IPS-15b (cell line): ENCODE results near the gene RHOB.
"Not testable (repeated sequence)": the region's sequence is repeated elsewhere in the genome, so short reads cannot be mapped to it uniquely, and the experiment has no call there.

Experiments
- H3K27me3 ChIP-seq: one replicate; pipeline ENCODE4 v1.6.1; 2013; ENCODE audit warnings: low read length; ENCODE audit not compliant: control insufficient read depth, insufficient read depth
- H3K36me3 ChIP-seq: one replicate; pipeline ENCODE4 v1.6.1; 2013; ENCODE audit warnings: low read length; ENCODE audit not compliant: control insufficient read depth, insufficient read depth
- H3K4me1 ChIP-seq: one replicate; pipeline ENCODE4 v1.6.1; 2013; ENCODE audit warnings: mild to moderate bottlenecking, low read length; ENCODE audit not compliant: control insufficient read depth, insufficient read depth
- H3K4me3 ChIP-seq: one replicate; pipeline ENCODE4 v1.5.1; 2013; ENCODE audit warnings: low read depth, low read length
- H3K9ac ChIP-seq: one replicate; pipeline ENCODE4 v1.6.1; 2013; ENCODE audit warnings: low read depth, mild to moderate bottlenecking, low read length
- H3K9me3 ChIP-seq: one replicate; pipeline ENCODE4 v1.6.1; 2013; ENCODE audit warnings: mild to moderate bottlenecking, low read length; ENCODE audit not compliant: control insufficient read depth, insufficient read depth

Gene RHOB

DNA sequence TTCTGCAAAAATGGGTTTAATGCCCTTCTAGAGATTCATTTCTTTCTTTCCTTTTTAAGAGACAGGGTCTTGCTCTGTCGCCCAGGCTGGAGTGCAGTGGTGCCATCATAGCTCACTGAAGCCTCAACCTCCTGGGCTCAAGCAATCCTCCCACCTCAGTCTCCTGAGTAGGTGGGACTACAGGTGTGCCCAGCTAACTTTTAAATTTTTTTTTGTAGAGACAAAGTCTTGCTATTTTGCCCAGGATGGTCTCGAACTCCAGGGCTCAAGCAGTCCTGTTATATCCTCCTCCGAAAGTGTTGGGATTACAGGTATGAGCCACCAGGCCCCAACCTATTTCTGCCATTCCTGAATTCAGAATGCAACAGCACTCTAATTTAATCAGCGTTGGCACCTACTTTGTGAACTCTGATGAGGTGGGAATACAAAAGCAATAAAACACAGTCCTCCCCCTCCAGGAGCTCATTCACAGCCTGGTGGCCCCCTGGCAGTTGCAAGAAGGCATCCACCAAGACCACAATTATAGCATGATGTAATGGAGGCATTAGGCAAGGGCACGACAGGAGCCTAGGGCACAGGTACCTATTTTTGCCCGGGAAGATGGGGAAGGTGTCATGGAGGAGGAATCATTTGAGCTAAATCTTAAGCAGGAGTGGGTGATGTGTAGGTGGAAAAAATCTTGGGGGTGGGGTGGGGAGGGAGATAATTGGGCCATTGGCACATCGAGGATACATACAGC is 5.1 kb downstream of the RHOB start:
- peaks cover 74% of the 10 kb centered on the region for H3K27me3 ChIP-seq
- peaks cover 23% of the 10 kb centered on the region for H3K4me1 ChIP-seq

DNA sequence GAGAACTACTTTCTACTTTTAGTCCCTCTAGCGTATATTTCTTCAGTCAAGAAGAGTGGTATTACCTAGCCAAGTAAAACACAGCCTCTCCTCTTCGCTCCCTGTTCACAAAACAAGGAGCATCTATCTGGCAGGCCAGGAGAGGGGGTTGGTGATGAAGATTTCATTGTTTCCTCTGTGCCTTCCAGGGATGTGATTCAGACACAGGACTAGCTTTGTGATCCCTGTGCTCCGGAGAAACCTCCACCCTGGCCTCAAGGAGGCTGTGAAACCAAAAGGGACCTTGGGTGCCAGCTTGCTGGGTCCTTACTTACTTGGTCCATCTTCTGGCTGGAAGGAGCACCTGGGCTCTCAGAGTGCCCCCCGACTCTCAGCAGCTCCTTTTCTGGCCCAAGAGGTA is 5.7 kb downstream of the RHOB start:
- no peaks in the 10 kb centered on the region for H3K36me3 ChIP-seq
- H3K27me3 ChIP-seq: peaks cover 74% of the 10 kb centered on the region
- no peak overlapping the region for H3K4me3 ChIP-seq
- H3K9me3 ChIP-seq: no peaks in the 10 kb centered on the region
- H3K4me1 ChIP-seq: peaks cover 23% of the 10 kb centered on the region
- no peak overlapping the region for H3K9ac ChIP-seq

More for the DNA sequence above, 5.1 kb downstream of the RHOB start:
- no peak overlapping the region for H3K9ac ChIP-seq
- H3K9me3 ChIP-seq: no peaks in the 10 kb centered on the region
- H3K36me3 ChIP-seq: no peaks in the 10 kb centered on the region
- H3K4me3 ChIP-seq: no peak overlapping the region

DNA sequence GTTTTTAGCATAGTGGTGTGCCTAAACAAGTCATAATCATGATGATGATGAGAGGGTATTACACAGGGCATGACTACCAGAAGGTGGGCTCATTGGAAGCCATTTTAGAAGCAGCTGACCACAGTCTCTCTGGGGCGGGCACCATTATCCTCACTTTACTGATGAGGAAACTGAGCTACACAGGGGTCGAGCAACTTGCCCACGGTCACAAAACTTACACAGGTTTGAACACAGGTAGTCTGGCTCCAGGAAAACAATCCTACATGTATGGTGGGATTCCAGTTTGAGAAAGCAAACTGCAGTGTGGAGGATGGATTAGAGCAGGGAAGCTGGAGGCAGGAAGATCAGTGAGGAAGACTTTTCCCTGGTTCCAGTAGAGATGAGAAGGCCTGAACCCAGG is 6.2 kb downstream of the RHOB start:
- H3K9me3 ChIP-seq: no peaks in the 10 kb centered on the region
- no peak overlapping the region for H3K9ac ChIP-seq
- H3K27me3 ChIP-seq: peaks cover 68% of the 10 kb centered on the region
- H3K4me3 ChIP-seq: no peak overlapping the region
- peaks cover 23% of the 10 kb centered on the region for H3K4me1 ChIP-seq
- H3K36me3 ChIP-seq: no peaks in the 10 kb centered on the region

DNA sequence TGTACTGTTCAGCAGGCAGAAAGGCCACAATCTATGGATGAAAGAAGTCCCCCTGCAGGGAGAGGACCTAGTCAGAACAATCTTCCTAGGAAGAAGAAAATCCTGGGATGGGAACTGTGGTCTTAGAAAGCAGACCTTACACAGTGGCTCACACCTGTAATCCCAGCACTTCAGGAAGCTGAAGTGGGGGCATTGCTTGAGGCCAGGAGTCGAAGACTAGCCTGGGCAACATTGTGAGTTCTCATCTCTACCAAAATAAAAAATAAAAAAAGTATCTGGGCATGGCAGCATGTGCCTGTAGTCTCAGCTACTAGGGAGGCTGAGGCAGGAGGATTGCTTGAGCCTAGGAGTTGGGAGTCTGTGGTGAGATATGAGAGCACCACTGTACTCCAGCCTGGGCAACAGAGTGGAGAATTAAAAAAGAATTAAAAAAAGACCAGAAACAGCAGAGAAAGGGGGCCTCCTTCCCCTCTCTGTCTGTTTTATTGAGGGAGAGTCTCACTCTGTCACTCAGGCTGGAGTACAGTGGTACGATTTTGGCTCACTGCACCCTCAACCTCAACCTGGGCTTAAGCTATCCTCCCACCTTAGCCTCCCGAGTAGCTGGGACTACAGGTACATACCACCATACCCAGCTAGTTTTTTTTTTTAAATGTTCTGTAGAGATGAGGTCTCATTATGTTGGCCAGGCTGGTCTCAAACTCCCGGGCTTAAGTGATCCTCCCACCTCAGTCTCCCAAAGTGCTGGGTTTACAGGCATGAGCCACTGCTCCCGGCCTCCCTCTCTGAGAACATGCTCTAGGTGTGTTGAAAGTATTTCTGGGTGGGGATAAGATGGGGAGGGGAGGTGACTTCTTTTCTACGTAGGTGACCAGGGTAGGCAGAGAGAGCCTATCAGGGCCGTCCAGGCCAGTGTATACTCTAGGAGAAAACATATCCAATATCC is 7.4 kb downstream of the RHOB start:
- Histone ChIP-seq H3K36me3 (no peaks in the 10 kb centered on the region), H3K27me3 (peaks cover 58% of the 10 kb centered on the region), H3K4me1 (peaks cover 20% of the 10 kb centered on the region), H3K4me3 (no peak overlapping the region), H3K9me3 (no peaks in the 10 kb centered on the region), H3K9ac (no peak overlapping the region)

DNA sequence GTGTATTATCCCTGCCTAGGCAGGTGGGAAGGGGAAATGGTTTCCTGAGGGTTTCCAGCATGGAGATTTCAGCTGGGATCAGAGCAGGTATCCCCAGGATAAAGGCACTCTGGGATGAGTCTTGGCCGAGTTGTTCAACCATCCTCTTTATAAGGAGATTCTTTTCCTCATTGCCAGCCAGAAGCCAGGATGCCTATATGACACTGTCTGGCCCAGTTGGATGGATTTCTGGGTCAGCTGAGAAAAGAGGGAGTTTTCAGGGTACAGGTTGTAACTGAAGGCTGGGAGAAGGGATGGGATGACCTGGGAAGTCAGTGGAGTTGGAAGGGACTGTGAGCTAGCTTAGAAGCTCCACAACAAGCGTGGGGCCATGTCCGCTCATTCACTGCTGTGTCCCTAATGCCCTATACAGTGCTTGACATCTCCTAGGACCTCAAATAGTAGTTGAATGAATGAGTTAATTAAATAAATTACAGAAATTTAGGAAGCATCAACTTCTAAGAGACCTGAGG is 8.3 kb downstream of the RHOB start:
- no peaks in the 10 kb centered on the region for H3K9me3 ChIP-seq
- H3K27me3 ChIP-seq: peaks cover 54% of the 10 kb centered on the region
- no peak overlapping the region for H3K4me3 ChIP-seq
- no peak overlapping the region for H3K9ac ChIP-seq
- H3K4me1 ChIP-seq: peaks cover 13% of the 10 kb centered on the region
- H3K36me3 ChIP-seq: no peaks in the 10 kb centered on the region

DNA sequence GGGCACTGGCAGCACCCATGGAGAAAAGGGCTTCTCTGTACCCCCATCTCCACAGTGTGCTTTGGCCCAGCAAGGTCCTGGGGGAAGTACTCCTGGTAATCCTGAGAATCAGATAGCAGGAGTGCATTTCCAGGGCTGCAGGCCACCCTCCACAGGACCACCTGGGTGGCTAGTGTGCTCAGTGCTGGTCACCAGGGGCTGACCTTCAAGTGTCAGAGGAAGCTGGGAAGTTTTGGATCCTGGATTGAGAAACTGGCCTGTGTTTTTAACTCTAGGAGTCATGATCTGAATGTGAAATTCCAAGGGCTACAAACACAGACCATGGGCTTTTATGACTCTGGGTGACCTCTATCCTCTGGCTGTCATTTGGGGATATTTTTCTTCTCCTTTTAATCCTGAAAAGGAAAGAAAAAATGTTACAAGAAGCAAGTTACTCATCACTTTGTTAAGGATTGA is 9.3 kb downstream of the RHOB start:
- Histone ChIP-seq H3K4me3 (no peak overlapping the region), H3K9me3 (no peaks in the 10 kb centered on the region), H3K4me1 (peaks cover 3% of the 10 kb centered on the region), H3K36me3 (no peaks in the 10 kb centered on the region), H3K27me3 (peaks cover 49% of the 10 kb centered on the region), H3K9ac (no peak overlapping the region)

DNA sequence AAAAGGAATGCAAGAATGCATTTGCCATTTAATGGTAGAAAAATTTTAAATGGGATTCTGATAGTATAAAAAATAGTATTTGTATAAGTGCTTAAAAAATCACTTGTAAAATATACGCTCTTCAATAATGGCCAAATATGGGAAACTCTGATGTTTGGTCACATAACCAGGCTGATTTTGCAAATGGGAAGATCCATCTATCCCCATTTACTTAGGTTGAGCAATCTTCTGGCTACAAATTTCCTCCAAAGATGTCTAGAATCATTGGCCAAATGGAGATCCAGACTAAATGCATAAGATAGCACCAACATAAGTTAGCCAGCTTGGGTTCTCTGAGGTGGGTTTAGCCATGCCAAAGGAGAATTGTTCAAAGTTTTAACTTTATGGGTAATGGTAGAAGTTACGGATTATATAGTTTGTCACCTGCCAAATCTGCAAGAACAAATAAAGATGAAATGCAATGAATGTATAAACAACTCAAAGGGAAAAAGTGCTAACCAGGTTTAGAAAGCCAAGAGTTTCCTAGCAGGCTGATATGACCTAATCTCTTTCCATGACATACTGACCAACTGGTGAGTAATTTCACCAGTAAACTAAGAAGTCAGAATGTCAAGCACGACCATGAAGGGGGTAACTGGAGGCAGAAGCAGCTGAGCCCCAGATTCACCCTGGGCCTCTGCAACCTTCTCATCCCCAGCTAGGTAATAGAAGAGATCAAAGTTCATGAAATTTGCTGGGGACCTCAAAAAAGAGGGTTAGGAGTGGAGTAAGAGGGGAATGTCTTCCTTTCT is 10.0 kb downstream of the RHOB start:
- Histone ChIP-seq H3K36me3 (no peaks in the 10 kb centered on the region), H3K9ac (no peak overlapping the region), H3K27me3 (peaks cover 42% of the 10 kb centered on the region), H3K4me3 (no peak overlapping the region), H3K4me1 (no peaks in the 10 kb centered on the region), H3K9me3 (no peaks in the 10 kb centered on the region)

DNA sequence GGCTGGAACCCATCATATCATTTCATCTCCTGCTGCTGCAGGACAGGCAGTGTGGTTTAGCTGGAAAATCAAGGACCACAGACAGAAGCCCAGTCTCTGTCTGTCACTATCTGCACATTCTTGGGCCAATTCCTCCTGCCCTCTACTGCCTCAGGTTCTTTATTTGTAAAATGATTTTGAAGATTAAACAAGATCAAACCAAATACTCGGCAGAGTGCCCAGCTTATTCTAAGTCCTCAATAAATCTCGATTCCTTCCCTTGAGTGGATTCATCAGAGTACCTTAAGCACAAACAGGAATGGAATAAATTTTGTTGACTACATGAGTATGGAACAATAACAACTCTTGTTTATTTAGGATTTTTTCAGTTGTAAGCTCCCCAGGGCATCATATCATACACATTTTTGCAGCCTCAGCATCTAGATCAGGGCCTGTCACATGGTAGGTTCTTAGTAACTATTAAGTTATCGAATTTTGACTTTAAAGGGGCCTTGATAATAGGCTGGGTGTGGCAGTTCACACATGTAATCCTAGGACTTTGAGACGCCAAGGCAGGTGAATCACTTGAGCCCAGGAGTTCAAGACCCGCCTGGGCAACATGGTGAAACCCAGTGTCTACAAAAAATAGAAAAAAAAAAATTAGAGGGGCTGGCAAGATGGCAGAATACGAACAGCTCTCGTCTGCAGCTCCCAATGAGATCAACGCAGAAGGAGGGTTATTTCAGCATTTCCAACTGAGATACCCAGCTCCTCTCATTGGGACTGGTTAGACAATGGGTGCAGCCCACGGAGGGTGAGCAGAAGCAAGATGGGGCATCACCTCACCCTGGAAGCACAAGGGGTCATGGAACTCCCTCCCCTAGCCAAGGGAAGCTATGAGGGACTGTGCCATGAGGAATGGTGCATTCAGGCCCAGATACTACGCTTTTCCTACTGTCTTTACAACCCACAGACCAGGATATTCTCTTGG is 11.1 kb downstream of the RHOB start:
- Histone ChIP-seq H3K4me3 (no peak overlapping the region), H3K9me3 (no peaks in the 10 kb centered on the region), H3K4me1 (no peaks in the 10 kb centered on the region), H3K36me3 (no peaks in the 10 kb centered on the region), H3K27me3 (peaks cover 31% of the 10 kb centered on the region), H3K9ac (no peak overlapping the region)

DNA sequence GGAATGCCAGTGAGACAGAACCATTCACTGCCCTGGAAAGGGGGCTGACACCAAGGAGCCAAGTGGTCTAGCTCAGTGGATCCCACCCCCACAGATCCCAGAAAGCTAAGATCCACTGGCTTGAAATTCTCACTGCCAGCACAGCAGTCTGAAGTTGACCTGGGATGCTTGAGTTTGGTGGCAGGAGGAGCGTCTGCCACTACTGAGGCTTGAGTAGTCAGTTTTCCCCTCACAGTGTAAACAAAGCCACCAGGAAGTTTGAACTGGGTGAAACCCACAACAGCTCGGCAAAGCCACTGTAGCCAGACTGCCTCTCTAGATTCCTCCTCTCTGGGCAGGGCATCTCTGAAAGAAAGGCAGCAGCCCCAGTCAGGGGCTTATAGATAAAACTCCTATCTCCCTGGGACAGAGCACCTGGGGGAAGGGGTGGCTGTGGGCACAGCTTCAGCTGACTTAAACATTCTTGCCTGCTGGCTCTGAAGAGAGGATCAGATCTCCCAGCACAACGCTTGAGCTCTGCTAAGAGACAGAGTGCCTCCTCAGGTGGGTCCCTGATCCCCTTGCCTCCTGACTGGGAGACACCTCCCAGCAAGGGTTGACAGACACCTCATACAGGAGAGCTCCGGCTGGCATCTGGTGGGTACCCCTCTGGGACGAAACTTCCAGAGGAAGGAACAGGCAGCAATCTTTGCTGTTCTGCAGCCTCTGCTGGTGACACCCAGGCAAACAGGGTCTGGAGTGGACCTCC is 12.0 kb downstream of the RHOB start:
- not testable (repeated sequence) for H3K36me3 ChIP-seq, H3K9ac ChIP-seq, H3K4me3 ChIP-seq, H3K9me3 ChIP-seq, H3K4me1 ChIP-seq
- H3K27me3 ChIP-seq: peaks cover 22% of the 10 kb centered on the region

DNA sequence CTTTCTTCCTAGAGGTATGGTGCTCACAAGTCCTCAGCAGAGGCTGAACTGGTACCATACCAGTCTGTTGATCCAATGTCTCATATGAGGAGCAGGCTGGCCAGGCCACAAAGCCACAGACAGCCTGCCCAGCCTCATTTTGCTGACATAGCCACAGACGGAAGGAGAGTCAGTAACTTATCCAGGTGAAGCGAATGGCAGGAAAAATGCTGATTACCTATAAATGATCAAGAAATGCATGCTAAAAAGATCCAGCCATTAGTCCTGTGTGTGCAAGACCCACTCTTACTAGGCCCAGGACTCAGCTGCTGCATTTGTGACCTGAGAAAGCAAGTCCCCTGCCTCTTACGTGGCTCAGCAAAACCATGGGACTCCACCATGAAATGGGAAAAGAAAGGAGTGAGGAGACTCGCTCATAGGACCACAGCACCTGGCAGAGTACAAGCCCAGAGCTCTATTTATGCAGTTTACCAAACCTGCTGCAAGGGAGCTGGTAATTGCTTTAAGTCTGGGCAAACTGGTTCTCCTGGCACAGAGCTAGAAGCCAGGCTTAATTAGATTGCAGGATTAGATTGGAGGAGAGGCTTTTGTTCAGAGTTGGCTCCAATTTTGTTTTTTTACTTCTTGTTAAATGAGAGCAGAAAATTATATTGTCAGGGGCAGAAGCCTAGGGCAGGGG is 19.0 kb downstream of the RHOB start:
- Histone ChIP-seq H3K4me3 (no peak overlapping the region), H3K4me1 (no peaks in the 10 kb centered on the region), H3K36me3 (no peaks in the 10 kb centered on the region), H3K9me3 (no peaks in the 10 kb centered on the region), H3K9ac (no peak overlapping the region), H3K27me3 (peaks cover 2% of the 10 kb centered on the region)
